Keratinocyte (primary cell): ENCODE results near the gene ETNPPL. TPM values are rescaled to one million over a fixed set of nuclear protein-coding genes. Genes with fewer than 3 reads are reported as not detected.

Experiments used
- DNase-seq: peaks from one replicate; pipeline ENCODE4 v3.0.0-alpha.2; 2011; ENCODE audit warnings: low read depth, missing footprints, low spot score
- FAIRE-seq: peaks from 2 replicates; lab custom pipeline; 2011; peaks lifted over from hg19 to GRCh38; lab: Jason Lieb, UNC
- H2AFZ ChIP-seq: 2 replicates; pipeline ENCODE4 v1.6.0; 2012; ENCODE audit warnings: low read length, control low read depth, inconsistent platforms; ENCODE audit not compliant: control insufficient read depth
- H3K27ac ChIP-seq: 2 replicates; pipeline ENCODE4 v1.5.1; 2011; ENCODE audit warnings: low read length; ENCODE audit not compliant: control insufficient read depth, insufficient read depth
- H3K27me3 ChIP-seq: 3 replicates; pipeline ENCODE4 v1.6.0; 2011; ENCODE audit warnings: low read length; ENCODE audit not compliant: control insufficient read depth, insufficient read depth; ENCODE audit errors: extremely low read depth
- H3K36me3 ChIP-seq, 2 experiments: 2 replicates in 1 of 2; 3 replicates in 1 of 2; pipeline ENCODE4 v1.5.1; 2011; ENCODE audit warnings: low read length in 2 of 2, mild to moderate bottlenecking in 1 of 2; ENCODE audit not compliant: control insufficient read depth in 2 of 2, insufficient read depth in 2 of 2; ENCODE audit errors: extremely low read depth in 1 of 2
- H3K4me1 ChIP-seq: 3 replicates; pipeline ENCODE4 v1.5.1; 2011; ENCODE audit warnings: low read length; ENCODE audit not compliant: control insufficient read depth, insufficient read depth; ENCODE audit errors: extremely low read depth
- H3K4me2 ChIP-seq: 3 replicates; pipeline ENCODE4 v1.6.0; 2011; ENCODE audit warnings: low read depth, low read length; ENCODE audit not compliant: control insufficient read depth, insufficient read depth; ENCODE audit errors: extremely low read depth
- H3K4me3 ChIP-seq, 3 experiments: fragments of 200-600 bp in 1 of 3; sonication (generic) in 1 of 3; 2 replicates in 2 of 3; 3 replicates in 1 of 3; pipeline ENCODE4 v1.5.1; 2011 to 2016; ENCODE audit warnings: low read length in 3 of 3, mild to moderate bottlenecking in 3 of 3, control low read depth in 2 of 3, inconsistent platforms in 1 of 3, low read depth in 1 of 3, mixed read lengths in 1 of 3, mixed run types in 1 of 3, moderate library complexity in 1 of 3; ENCODE audit not compliant: control insufficient read depth in 2 of 3, insufficient read depth in 2 of 3; ENCODE audit errors: extremely low read depth in 1 of 3
- H3K79me2 ChIP-seq: 2 replicates; pipeline ENCODE4 v1.6.0; 2012; ENCODE audit warnings: low read length; ENCODE audit not compliant: control insufficient read depth, insufficient read depth
- H3K9ac ChIP-seq: 3 replicates; pipeline ENCODE4 v1.6.0; 2011; ENCODE audit warnings: low read length; ENCODE audit not compliant: control insufficient read depth, insufficient read depth; ENCODE audit errors: extremely low read depth
- H3K9me1 ChIP-seq: 3 replicates; pipeline ENCODE4 v1.6.0; 2011; ENCODE audit warnings: low read length; ENCODE audit not compliant: control insufficient read depth, insufficient read depth; ENCODE audit errors: extremely low read depth
- H3K9me3 ChIP-seq: 2 replicates; pipeline ENCODE4 v1.5.1; 2012; ENCODE audit warnings: low read depth, low read length; ENCODE audit not compliant: control insufficient read depth
- H4K20me1 ChIP-seq: 3 replicates; pipeline ENCODE4 v1.6.0; 2011; ENCODE audit warnings: low read length; ENCODE audit not compliant: control insufficient read depth, insufficient read depth; ENCODE audit errors: extremely low read depth
- CTCF ChIP-seq, 3 experiments: IDR thresholded peaks in 1 of 3; conservative IDR thresholded peaks in 1 of 3; optimal IDR thresholded peaks in 1 of 3; 2 replicates in 2 of 3; 3 replicates in 1 of 3; pipeline versions ENCODE3 to v1.5.1; 2011; ENCODE audit warnings: low read length in 3 of 3, mild to moderate bottlenecking in 3 of 3, moderate library complexity in 2 of 3, control low read depth in 1 of 3, inconsistent platforms in 1 of 3; ENCODE audit not compliant: insufficient read depth in 2 of 3; ENCODE audit errors: extremely low read depth in 1 of 3
- EZH2 ChIP-seq: IDR thresholded peaks from one replicate; pipeline ENCODE4 v1.6.1; 2012; ENCODE audit warnings: inconsistent platforms, mild to moderate bottlenecking, low read length, moderate library complexity
- dilution Hi-C: fragments of 300-500 bp; cut with MboI; formaldehyde crosslinking; loops from one replicate; pipeline ENCODE4 v1.7.0; 2020; ENCODE audit warnings: low sequenced_read_pairs; ENCODE audit not compliant: extremely low pct_ligation_motif_present
- polyA plus RNA-seq, 5 experiments: library from polyadenylated mRNA; depleted of rRNA in 3 of 5; stranded (reverse) in 3 of 5; stranded (forward) in 1 of 5; unstranded in 1 of 5; fragments of >200 nt; gene quantifications; 1 replicate in 1 of 5; 2 replicates in 3 of 5; 3 replicates in 1 of 5; pipeline versions ENCODE4 v1.2.1 to v1.2.3, GENCODE V29; 2011 to 2012; ENCODE audit warnings: missing spikeins in 2 of 5, low read depth in 1 of 5, low replicate concordance in 1 of 5

Gene ETNPPL
- polyA plus RNA-seq, 1 donor (not counting 4 experiments of a cell fraction or from before 2014, with no cell fraction given): not detected

- Histone ChIP-seq H3K9me3 (no peaks in the 10 kb centered on the region), H2AFZ (no peak overlapping the region), H3K36me3 (no peaks in the 10 kb centered on the region), H3K9me1 (no peaks in the 10 kb centered on the region), H3K27me3 (no peaks in the 10 kb centered on the region), H3K4me1 (no peaks in the 10 kb centered on the region), H3K4me2 (no peak overlapping the region), H3K79me2 (no peaks in the 10 kb centered on the region), H3K9ac (no peak overlapping the region), H3K4me3 (no peak overlapping the region), H3K27ac (no peak overlapping the region), H4K20me1 (no peaks in the 10 kb centered on the region)
- dilution Hi-C loops: no loop called here
- FAIRE-seq (no peak), DNase-seq (no peak)
- TF ChIP-seq CTCF (optimal IDR thresholded peaks at IDR 0.05 in 1 of 3, IDR thresholded peaks at IDR 0.05 in 1 of 3, conservative IDR thresholded peaks at IDR 0.05 in 1 of 3; ENCODE audit: extremely low read depth in 1 of 3, insufficient read depth in 2 of 3, low read length in 3 of 3) (no peak), EZH2 (no peak)
Observed at GRCh38 chr4:108703966-108704365, 58.9 kb downstream of the ETNPPL start.

- H3K79me2 ChIP-seq: no peaks in the 10 kb centered on the region
- no peak for TF ChIP-seq EZH2
- TF ChIP-seq CTCF (optimal IDR thresholded peaks at IDR 0.05 in 1 of 3, IDR thresholded peaks at IDR 0.05 in 1 of 3, conservative IDR thresholded peaks at IDR 0.05 in 1 of 3; ENCODE audit: extremely low read depth in 1 of 3, insufficient read depth in 2 of 3, low read length in 3 of 3): no peak
- no peak overlapping the region for H3K4me2 ChIP-seq
- H3K9ac ChIP-seq: no peak overlapping the region
- FAIRE-seq (no peak), DNase-seq (no peak)
- H3K9me3 ChIP-seq: no peaks in the 10 kb centered on the region
- H3K36me3 ChIP-seq: no peaks in the 10 kb centered on the region
- no peak overlapping the region for H3K4me3 ChIP-seq
- H3K27me3 ChIP-seq: no peaks in the 10 kb centered on the region
- no peaks in the 10 kb centered on the region for H3K9me1 ChIP-seq
- H3K27ac ChIP-seq: no peak overlapping the region
- dilution Hi-C loops: no loop called here
- no peak overlapping the region for H2AFZ ChIP-seq
- no peaks in the 10 kb centered on the region for H4K20me1 ChIP-seq
- no peaks in the 10 kb centered on the region for H3K4me1 ChIP-seq
Observed at GRCh38 chr4:108703370-108703769, 59.5 kb downstream of the ETNPPL start.
